Heart left ventricle (tissue), 13 donors: ENCODE data around the gene MAPK10.

Experiments used
- POLR2A ChIP-seq, 2 donors: fragments of 450-650 bp; IDR thresholded peaks; one replicate each; pipeline ENCODE4 v1.6.1; 2017; ENCODE audit warnings: antibody characterized with exemption in 2 of 2, mild to moderate bottlenecking in 2 of 2, moderate library complexity in 2 of 2
- TF ChIP-seq, protein P1 (sequence below), 12 donors: fragments of 200-600 bp; sonication (generic) in 4 of 12; IDR thresholded peaks; one replicate each; pipeline versions ENCODE4 v1.5.0 to v1.8.0; 2018 to 2022; ENCODE audit warnings: antibody characterized with exemption in 12 of 12, mild to moderate bottlenecking in 5 of 12
- donor health status: ischemic (EF 13 %, LVEDD 7.1; RV severe dilation, severe dysfunction).
- donor health status: DM: no; HTN: yes; CAD: no.
- donor health status: DM: no; HTN: no; CAD: no.
- donor health status: ischemic (EF 25% LVEDD 6.9; RV normal size, moderate dysfunction).
- donor health status: ischemic (EF 25% LVEDD 5.7; RV mildly dilated, moderate dysfunction).
- donor health status: ischemic (EF 35%, LVEDD 5.7; RV mildly dilated, moderate dysfunction).
- donor health status: nonischemic (EF 11% LVEDD 7.7; RV severe dilation, severe dysfunction).
- donor health status: DM: yes; HTN: yes; CAD: no.
- donor health status: PGD.
- donor health status: ischemic (EF 29% LVEDD 5.4; RV normal size, mild dysfunction).
- donor health status: nonischemic (EF 23%, LVEDD 6.1; RV moderate dilation, normal function).

DNA sequence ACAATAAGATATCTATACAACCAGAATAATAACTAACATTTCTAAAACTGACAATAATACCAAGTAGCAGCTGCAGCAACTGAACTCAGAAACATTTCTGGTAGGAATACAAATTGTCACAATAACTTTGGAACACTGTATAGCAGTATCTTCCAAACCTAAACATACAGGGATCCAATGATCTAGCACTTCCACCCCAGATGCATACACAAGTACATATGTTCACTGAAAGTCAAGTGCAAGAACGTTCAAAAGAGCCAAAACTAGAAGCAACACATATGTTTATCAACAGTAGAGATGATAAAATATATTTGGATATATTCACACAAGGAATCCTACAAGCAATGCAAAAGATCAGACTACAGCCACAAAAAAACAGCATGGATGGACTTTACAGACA is 46.2 kb downstream of the MAPK10 start:
- TF ChIP-seq, protein P1, sequence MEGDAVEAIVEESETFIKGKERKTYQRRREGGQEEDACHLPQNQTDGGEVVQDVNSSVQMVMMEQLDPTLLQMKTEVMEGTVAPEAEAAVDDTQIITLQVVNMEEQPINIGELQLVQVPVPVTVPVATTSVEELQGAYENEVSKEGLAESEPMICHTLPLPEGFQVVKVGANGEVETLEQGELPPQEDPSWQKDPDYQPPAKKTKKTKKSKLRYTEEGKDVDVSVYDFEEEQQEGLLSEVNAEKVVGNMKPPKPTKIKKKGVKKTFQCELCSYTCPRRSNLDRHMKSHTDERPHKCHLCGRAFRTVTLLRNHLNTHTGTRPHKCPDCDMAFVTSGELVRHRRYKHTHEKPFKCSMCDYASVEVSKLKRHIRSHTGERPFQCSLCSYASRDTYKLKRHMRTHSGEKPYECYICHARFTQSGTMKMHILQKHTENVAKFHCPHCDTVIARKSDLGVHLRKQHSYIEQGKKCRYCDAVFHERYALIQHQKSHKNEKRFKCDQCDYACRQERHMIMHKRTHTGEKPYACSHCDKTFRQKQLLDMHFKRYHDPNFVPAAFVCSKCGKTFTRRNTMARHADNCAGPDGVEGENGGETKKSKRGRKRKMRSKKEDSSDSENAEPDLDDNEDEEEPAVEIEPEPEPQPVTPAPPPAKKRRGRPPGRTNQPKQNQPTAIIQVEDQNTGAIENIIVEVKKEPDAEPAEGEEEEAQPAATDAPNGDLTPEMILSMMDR (IDR thresholded peaks at IDR 0.05) = no peak
- TF ChIP-seq POLR2A (IDR thresholded peaks at IDR 0.05) = no peak
